Thyroid gland (tissue), 4 donors: ENCODE data around the gene PTPN21.

Experiments
- POLR2A ChIP-seq, 2 donors: fragments of 450-650 bp; IDR thresholded peaks; one replicate each; pipeline ENCODE4 v1.6.1; 2017; ENCODE audit warnings: antibody characterized with exemption in 2 of 2, mild to moderate bottlenecking in 2 of 2, moderate library complexity in 1 of 2
- TF ChIP-seq, protein P1 (sequence below), 6 experiments: fragments of 200-600 bp in 3 of 6; fragments of 450-650 bp in 3 of 6; sonication (generic) in 3 of 6; IDR thresholded peaks; one replicate each; pipeline ENCODE4 v1.5.1; 2016 to 2019; ENCODE audit warnings: antibody characterized with exemption in 6 of 6, mild to moderate bottlenecking in 2 of 6, inconsistent platforms in 1 of 6, moderate library complexity in 1 of 6

DNA sequence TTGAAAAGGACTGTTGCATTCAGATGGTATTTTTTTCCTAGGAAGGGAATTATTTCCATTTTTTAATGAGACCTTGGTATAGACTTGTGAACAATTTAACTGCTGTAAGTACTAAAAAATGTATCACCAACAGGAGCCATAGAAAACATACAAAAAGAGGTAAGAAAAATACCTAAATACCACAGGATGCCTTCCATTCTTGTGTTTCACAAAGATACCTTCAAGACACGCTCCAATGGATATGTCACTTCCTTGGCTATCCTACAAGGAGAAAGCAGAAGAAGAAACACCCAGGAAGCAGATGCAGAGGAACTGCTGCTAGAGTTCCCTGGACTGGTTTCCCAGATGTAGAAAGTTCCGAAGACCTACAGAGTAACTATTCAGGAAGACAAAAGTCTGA is 54.2 kb downstream of the PTPN21 start:
- TF ChIP-seq, protein P1, sequence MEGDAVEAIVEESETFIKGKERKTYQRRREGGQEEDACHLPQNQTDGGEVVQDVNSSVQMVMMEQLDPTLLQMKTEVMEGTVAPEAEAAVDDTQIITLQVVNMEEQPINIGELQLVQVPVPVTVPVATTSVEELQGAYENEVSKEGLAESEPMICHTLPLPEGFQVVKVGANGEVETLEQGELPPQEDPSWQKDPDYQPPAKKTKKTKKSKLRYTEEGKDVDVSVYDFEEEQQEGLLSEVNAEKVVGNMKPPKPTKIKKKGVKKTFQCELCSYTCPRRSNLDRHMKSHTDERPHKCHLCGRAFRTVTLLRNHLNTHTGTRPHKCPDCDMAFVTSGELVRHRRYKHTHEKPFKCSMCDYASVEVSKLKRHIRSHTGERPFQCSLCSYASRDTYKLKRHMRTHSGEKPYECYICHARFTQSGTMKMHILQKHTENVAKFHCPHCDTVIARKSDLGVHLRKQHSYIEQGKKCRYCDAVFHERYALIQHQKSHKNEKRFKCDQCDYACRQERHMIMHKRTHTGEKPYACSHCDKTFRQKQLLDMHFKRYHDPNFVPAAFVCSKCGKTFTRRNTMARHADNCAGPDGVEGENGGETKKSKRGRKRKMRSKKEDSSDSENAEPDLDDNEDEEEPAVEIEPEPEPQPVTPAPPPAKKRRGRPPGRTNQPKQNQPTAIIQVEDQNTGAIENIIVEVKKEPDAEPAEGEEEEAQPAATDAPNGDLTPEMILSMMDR (IDR thresholded peaks at IDR 0.05) = no peak
- TF ChIP-seq POLR2A (IDR thresholded peaks at IDR 0.05) = no peak
